Measurements from ENCODE around the gene KCTD21.

KCTD21 gene

GRCh38 chr11:78139422-78140391, 48.7 kb downstream of the KCTD21 start, which contains the start of gene ALG8:
TSS of gene ALG8 (minus strand) at chr11:78139626. CDS start at chr11:78139588, 38 bp downstream.
- DNase-seq (ENCODE audit: low spot score), result peak; percentile 96

GRCh38 chr11:78138694-78139421, 49.6 kb downstream of the KCTD21 start:
- DNase-seq (ENCODE audit: low spot score), result peak; percentile 11

- DNase-seq (ENCODE audit: low spot score), result no peak
These were observed 50.1 kb downstream of the KCTD21 start for GRCh38 chr11:78138291-78138690.

- DNase-seq (ENCODE audit: low spot score), result no peak
These were observed 56.0 kb downstream of the KCTD21 start for GRCh38 chr11:78132475-78132874.

- no peak for DNase-seq (ENCODE audit: low spot score)
These were observed 56.5 kb downstream of the KCTD21 start for GRCh38 chr11:78131956-78132355.

- DNase-seq (ENCODE audit: low spot score), result no peak
These were observed 61.0 kb downstream of the KCTD21 start for GRCh38 chr11:78127403-78127802.
